AG04449 (cell line): Measurements from ENCODE around the gene RARB.
A peak's percentile ranks its signal among the peaks of the same experiment; 100 is the strongest.

Experiments
- CTCF ChIA-PET: fragments of 350-600 bp; formaldehyde crosslinking; extraction: SDS; loops from one replicate; lab custom pipeline; 2021; ENCODE audit warnings: antibody characterized with exemption; lab: Yijun Ruan, JAX
- POLR2A ChIA-PET: fragments of 400-600, 350-600 bp; formaldehyde crosslinking; extraction: SDS; loops from one replicate; lab custom pipeline; 2020; ENCODE audit warnings: antibody characterized with exemption, inconsistent platforms; lab: Yijun Ruan, JAX
- DNase-seq: peaks from one replicate; pipeline ENCODE4 v3.0.0-alpha.2; 2010; ENCODE audit warnings: low read depth, low spot score
- H3K4me3 ChIP-seq: 2 replicates; pipeline ENCODE4 v1.5.1; 2011; ENCODE audit warnings: low read depth, mild to moderate bottlenecking, control low read depth, low read length
- TF ChIP-seq, protein P1 (sequence below): IDR thresholded peaks from one replicate; pipeline ENCODE4 v1.5.1; 2011; ENCODE audit warnings: mild to moderate bottlenecking, moderate library complexity, low read length, control low read depth, inconsistent platforms; ENCODE audit not compliant: insufficient read depth; ENCODE audit errors: missing control alignments

RARB gene

GRCh38 chr3:25558796-25559195 is 130.7 kb downstream of the RARB start:
- no peak overlapping the region for H3K4me3 ChIP-seq
- CTCF ChIA-PET, result no interaction called here
- TF ChIP-seq, protein P1, sequence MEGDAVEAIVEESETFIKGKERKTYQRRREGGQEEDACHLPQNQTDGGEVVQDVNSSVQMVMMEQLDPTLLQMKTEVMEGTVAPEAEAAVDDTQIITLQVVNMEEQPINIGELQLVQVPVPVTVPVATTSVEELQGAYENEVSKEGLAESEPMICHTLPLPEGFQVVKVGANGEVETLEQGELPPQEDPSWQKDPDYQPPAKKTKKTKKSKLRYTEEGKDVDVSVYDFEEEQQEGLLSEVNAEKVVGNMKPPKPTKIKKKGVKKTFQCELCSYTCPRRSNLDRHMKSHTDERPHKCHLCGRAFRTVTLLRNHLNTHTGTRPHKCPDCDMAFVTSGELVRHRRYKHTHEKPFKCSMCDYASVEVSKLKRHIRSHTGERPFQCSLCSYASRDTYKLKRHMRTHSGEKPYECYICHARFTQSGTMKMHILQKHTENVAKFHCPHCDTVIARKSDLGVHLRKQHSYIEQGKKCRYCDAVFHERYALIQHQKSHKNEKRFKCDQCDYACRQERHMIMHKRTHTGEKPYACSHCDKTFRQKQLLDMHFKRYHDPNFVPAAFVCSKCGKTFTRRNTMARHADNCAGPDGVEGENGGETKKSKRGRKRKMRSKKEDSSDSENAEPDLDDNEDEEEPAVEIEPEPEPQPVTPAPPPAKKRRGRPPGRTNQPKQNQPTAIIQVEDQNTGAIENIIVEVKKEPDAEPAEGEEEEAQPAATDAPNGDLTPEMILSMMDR, result no peak
- POLR2A ChIA-PET, result interaction anchor here (1.2 kb wide), 1 partner anchor 14 kb away, joined by 4 read pairs; no protein-coding TSS in a partner anchor
- DNase-seq, result no peak

- no peak overlapping the region for H3K4me3 ChIP-seq
- ChIA-PET CTCF (interaction anchor here (1.6 kb wide), 1 partner anchor 30 kb away, joined by 4 read pairs; no protein-coding TSS in a partner anchor), POLR2A (interaction anchor here (1.0 kb wide), 1 partner anchor 9 kb away, joined by 3 read pairs; no protein-coding TSS in a partner anchor)
- DNase-seq, result no peak
- TF ChIP-seq, protein P1, result no peak
Measured at GRCh38 chr3:25563601-25564000, 135.5 kb downstream of the RARB start.

GRCh38 chr3:25564075-25564474 is 136.0 kb downstream of the RARB start:
- ChIA-PET POLR2A (interaction anchor here (1.0 kb wide), 1 partner anchor 9 kb away, joined by 3 read pairs; no protein-coding TSS in a partner anchor), CTCF (interaction anchor here (1.6 kb wide), 1 partner anchor 29 kb away, joined by 4 read pairs; no protein-coding TSS in a partner anchor)
- H3K4me3 ChIP-seq, result no peak overlapping the region
- no peak for DNase-seq
- TF ChIP-seq, protein P1, result no peak

- TF ChIP-seq, protein P1, result no peak
- no peak for DNase-seq
- POLR2A ChIA-PET, result no interaction called here
- CTCF ChIA-PET, result no interaction called here
- H3K4me3 ChIP-seq, result no peak overlapping the region
Measured at GRCh38 chr3:25565807-25566206, 137.7 kb downstream of the RARB start.

- no peak for DNase-seq
- ChIA-PET POLR2A (no interaction called here), CTCF (interaction anchor here (1.4 kb wide), 1 partner anchor 15 kb away, joined by 3 read pairs; no protein-coding TSS in a partner anchor)
- TF ChIP-seq, protein P1, result peak; percentile 9
- H3K4me3 ChIP-seq, result no peak overlapping the region
Measured at GRCh38 chr3:25566358-25566920, 138.4 kb downstream of the RARB start.

- POLR2A ChIA-PET, result no interaction called here
- no peak for DNase-seq
- CTCF ChIA-PET, result interaction anchor here (1.4 kb wide), 2 partner anchors 16 to 26 kb away, joined by 3 to 4 read pairs; no protein-coding TSS in a partner anchor
- no peak overlapping the region for H3K4me3 ChIP-seq
- TF ChIP-seq, protein P1, result no peak
Measured at GRCh38 chr3:25567388-25567787, 139.3 kb downstream of the RARB start.
